Gastroesophageal sphincter (tissue), 3 donors: ENCODE results near the gene MCM9.

Source experiments
- EP300 ChIP-seq: sonication (generic); formaldehyde crosslinking; IDR thresholded peaks from one replicate; pipeline ENCODE4 v1.6.1; 2017; ENCODE audit warnings: antibody characterized with exemption, mild to moderate bottlenecking
- TF ChIP-seq, protein P1 (sequence below), 4 experiments: fragments of 200-600 bp in 2 of 4; fragments of 450-650 bp in 2 of 4; sonication (generic) in 1 of 4; IDR thresholded peaks; one replicate each; pipeline ENCODE4 v1.5.1; 2017 to 2019; ENCODE audit warnings: antibody characterized with exemption in 4 of 4, mild to moderate bottlenecking in 2 of 4, moderate library complexity in 2 of 4

DNA sequence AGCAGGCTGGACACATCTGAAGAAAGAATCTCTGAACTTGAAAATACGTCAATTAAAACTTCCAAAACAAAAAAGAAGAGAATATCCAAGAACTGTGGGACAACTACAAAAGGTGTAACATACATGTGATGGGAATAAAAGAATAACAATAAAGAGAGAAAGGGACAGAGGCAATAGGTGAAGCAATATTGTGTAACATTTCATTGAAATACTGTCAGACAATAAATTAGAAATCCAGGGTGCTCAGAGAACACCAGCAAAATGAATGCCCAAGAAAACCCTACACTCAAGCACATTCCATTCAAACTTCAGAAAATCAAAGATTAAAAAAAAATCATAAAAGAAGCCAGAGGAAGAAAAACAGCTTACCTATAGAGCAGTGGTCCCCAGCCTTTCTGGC lies 74.6 kb downstream of the MCM9 start:
- TF ChIP-seq, protein P1, sequence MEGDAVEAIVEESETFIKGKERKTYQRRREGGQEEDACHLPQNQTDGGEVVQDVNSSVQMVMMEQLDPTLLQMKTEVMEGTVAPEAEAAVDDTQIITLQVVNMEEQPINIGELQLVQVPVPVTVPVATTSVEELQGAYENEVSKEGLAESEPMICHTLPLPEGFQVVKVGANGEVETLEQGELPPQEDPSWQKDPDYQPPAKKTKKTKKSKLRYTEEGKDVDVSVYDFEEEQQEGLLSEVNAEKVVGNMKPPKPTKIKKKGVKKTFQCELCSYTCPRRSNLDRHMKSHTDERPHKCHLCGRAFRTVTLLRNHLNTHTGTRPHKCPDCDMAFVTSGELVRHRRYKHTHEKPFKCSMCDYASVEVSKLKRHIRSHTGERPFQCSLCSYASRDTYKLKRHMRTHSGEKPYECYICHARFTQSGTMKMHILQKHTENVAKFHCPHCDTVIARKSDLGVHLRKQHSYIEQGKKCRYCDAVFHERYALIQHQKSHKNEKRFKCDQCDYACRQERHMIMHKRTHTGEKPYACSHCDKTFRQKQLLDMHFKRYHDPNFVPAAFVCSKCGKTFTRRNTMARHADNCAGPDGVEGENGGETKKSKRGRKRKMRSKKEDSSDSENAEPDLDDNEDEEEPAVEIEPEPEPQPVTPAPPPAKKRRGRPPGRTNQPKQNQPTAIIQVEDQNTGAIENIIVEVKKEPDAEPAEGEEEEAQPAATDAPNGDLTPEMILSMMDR (IDR thresholded peaks at IDR 0.05): no peak
- TF ChIP-seq EP300: no peak
